C4-2B (cell line): ENCODE data around the gene GFPT1.

Source experiments
- H3K27ac ChIP-seq: fragments of 450-650 bp; 2 replicates; pipeline ENCODE4 v1.5.1; 2017
- ZFX ChIP-seq: fragments of 450-650 bp; IDR thresholded peaks from 2 replicates; pipeline ENCODE4 v1.6.1; 2017
- TF ChIP-seq, protein P1 (sequence below): fragments of 450-650 bp; conservative IDR thresholded peaks from 2 replicates; pipeline ENCODE4 v1.5.1; 2017; ENCODE audit warnings: mild to moderate bottlenecking

GFPT1 gene

DNA sequence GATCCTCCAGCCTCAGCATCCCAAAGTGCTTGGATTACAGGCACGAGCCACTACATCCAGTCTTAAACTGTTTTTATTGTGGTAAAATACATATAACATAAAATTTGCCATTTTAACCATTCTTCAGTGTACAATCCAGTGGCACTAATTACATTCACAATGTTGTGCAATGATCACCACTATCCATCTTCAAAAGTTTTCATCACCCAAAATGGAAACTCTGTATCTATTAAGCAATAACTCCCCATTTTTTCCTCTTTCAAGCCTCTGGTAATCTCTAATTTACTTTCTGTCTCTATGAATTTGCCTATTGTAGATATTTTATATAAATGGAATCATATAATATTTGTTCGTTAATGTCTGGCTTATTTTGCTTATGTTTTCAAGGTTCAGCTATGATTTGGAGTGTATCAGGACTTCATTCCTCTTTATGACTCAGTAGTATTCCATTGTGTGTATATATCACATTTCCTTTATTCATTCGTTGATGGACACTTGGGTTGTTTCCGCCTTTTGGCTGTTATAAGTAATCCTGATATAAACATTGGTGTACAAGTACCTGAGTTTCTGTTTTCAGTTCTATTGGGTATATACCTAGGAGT is 71.8 kb downstream of the GFPT1 start:
- TF ChIP-seq, protein P1, sequence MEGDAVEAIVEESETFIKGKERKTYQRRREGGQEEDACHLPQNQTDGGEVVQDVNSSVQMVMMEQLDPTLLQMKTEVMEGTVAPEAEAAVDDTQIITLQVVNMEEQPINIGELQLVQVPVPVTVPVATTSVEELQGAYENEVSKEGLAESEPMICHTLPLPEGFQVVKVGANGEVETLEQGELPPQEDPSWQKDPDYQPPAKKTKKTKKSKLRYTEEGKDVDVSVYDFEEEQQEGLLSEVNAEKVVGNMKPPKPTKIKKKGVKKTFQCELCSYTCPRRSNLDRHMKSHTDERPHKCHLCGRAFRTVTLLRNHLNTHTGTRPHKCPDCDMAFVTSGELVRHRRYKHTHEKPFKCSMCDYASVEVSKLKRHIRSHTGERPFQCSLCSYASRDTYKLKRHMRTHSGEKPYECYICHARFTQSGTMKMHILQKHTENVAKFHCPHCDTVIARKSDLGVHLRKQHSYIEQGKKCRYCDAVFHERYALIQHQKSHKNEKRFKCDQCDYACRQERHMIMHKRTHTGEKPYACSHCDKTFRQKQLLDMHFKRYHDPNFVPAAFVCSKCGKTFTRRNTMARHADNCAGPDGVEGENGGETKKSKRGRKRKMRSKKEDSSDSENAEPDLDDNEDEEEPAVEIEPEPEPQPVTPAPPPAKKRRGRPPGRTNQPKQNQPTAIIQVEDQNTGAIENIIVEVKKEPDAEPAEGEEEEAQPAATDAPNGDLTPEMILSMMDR, result no peak
- TF ChIP-seq ZFX, result no peak
- no peak overlapping the region for H3K27ac ChIP-seq

DNA sequence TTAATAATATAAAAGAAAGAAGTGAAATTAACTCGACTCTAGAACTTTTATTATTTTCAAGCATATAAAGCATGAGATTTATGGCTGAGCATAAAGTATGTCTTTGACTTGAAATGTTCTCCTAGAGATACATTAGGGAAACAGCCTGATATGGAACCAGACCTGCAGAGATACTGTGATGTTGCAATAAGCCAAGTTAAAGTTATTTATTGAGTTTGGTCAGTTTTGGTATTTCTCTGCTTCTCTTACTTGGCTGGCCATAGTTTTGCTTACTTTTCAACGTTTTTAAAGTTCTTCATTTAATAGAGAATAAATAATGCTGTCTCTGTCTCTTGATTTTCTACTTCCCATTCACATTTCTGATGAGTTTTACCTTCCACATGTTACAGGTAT is 76.0 kb downstream of the GFPT1 start:
- H3K27ac ChIP-seq, result no peak overlapping the region
- TF ChIP-seq, protein P1, result no peak
- no peak for TF ChIP-seq ZFX

DNA sequence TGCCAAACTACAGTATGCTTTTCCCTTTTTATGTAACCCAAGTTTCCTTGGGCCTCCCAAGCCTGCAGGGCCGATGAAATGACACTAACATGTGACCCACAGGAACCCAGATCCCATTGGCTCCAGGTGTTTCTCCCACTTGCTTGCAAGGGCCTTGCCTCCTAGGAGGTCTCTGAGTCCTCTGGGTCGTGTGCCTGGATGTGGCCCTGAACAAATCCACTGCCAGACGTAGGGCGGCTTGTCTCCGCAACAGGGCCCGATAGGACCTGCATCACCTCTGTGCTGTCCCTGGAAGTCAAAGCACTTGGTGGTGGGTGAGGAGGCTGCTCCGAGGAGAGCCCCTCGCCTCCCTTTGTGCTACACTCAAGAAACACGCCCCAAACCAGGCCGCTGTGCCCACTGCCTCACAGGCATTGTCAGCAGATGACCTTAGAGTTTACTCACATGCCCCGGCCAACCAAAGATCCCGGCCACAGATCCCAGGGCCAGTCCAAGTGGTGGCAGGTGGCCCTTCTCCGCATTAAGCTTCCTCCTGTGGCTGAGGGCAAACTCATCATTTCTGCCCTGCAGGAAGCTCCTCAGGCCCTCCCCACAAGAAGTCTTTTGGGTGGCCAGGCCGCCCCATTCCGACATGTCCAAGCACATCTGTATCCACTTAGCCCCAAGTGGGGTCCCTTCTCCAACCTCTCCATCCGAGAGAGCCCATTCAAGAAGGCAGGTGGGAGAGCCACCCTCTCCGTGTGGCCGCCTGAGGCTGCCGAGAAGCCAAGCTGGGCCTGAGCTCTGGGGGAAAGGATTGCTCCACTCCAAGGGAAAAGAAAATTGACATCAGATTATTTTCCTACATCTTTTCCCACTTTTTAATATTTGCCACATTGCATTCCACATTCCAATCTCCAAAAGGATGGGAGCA is 76.7 kb downstream of the GFPT1 start:
- TF ChIP-seq, protein P1, result no peak
- TF ChIP-seq ZFX, result no peak
- H3K27ac ChIP-seq, result no peak overlapping the region

DNA sequence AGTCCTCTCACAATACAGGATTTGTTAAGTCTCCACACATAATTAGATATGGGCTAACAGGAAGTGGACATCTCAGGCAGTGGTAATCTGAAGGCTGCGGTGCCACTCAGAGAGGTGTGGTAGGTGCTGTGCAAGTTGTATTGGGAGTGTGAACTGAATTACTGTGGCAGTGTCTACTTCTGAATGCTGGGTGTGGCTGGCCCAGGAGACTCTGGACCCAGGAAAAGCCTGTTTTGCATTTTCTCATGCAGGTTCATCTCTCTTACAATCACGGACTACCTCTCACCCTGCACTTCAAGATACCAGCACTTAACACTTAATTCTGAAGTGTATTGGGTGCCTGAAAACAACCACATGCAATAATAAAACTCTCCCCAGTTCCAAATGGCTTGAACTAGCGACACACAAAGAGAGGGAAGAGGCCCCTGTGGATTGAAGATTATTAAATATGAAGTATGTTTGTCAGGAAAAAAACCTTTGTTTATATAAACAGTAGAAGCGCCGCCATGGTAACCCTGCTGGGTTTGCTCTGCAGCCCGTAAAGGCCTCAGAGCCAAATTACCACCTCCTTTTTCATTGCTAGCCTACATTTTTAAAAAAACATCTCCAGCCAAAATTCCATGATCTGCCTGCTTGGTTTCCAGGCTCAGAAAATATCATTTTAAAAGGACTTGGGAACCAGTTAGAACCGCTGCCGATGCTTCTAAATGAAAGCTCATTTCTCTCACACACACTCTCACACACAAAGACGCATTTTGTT is 77.5 kb downstream of the GFPT1 start:
- no peak for TF ChIP-seq ZFX
- TF ChIP-seq, protein P1, result no peak
- no peak overlapping the region for H3K27ac ChIP-seq

DNA sequence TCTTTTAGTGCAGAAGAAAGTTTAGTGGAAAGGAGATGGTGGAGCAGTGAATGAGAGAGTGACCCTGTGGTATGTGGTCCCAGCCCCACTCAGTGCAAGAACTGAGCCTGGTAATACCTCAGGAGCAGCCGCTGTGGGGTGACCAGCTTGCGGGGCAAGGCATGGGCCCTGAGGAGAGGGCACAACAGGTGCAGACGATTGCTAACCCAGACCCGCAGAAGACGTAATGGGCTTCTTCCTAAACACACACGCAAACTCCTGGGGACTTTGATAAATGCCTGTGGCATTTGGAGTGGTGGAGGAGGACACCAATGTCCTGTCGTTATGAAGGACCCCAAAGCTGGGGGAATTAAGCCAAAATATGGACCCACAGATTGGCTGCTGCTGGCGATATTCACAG is 78.7 kb downstream of the GFPT1 start:
- TF ChIP-seq, protein P1, result no peak
- no peak for TF ChIP-seq ZFX
- H3K27ac ChIP-seq, result no peak overlapping the region

DNA sequence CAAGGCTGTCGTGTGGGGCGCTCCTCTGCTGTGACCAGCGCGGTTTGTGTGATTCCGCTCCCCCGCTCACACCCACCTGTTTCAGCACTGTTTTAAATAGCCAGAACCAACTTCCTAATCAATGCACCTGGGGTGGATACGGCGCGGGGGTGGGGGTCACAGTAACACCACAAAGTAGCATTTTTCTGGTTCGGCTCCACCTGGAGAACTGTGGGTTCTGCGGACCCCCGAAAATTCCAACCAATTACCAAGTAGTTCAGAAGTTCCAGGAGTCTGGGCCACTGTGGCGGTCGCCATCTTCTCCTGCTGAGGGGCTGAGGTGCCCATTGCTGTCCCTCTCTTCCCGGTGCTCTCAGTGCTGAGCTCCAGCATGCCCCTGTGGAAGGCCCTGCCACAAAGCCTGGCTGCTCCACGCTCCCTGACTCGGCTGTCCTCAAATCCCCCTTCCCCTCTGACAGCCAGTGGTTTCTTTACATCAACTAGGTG is 79.4 kb downstream of the GFPT1 start:
- H3K27ac ChIP-seq, result no peak overlapping the region
- TF ChIP-seq, protein P1, result peak; percentile 27
- TF ChIP-seq ZFX, result no peak
